GM10248 (cell line): ENCODE results near the gene SLC44A1.

Source experiments
- CTCF ChIA-PET: fragments of 300-600 bp; sonication (Branson Sonifier 250); formaldehyde crosslinking; extraction: SDS; loops from one replicate; lab custom pipeline; 2021; ENCODE audit warnings: antibody characterized with exemption; lab: Yijun Ruan, JAX
- POLR2A ChIA-PET: fragments of 350-650 bp; sonication (Branson Sonifier 250); formaldehyde crosslinking; extraction: SDS; loops from one replicate; lab custom pipeline; 2020; ENCODE audit warnings: antibody characterized with exemption; lab: Yijun Ruan, JAX
- DNase-seq: peaks from one replicate; pipeline ENCODE4 v3.0.0; 2012; ENCODE audit errors: extremely low spot score
- CTCF ChIP-seq: IDR thresholded peaks from 2 replicates; pipeline ENCODE4 v1.5.1; 2012; ENCODE audit warnings: mild to moderate bottlenecking, low read depth; ENCODE audit errors: extremely low read depth, missing control alignments, control extremely low read depth

Gene SLC44A1

GRCh38 chr9:105437704-105438103 is 193.3 kb downstream of the SLC44A1 start:
- ChIA-PET CTCF (no interaction called here), POLR2A (no interaction called here)
- TF ChIP-seq CTCF = no peak
- DNase-seq = no peak

GRCh38 chr9:105438141-105438806 is 193.8 kb downstream of the SLC44A1 start:
- TF ChIP-seq CTCF = no peak
- no peak for DNase-seq
- ChIA-PET POLR2A (no interaction called here), CTCF (no interaction called here)

- no peak for TF ChIP-seq CTCF
- CTCF ChIA-PET = no interaction called here
- POLR2A ChIA-PET = no interaction called here
- DNase-seq = no peak
Measured at GRCh38 chr9:105439428-105439827, 195.0 kb downstream of the SLC44A1 start.

- CTCF ChIA-PET = no interaction called here
- TF ChIP-seq CTCF = no peak
- DNase-seq = no peak
- POLR2A ChIA-PET = no interaction called here
Measured at GRCh38 chr9:105441616-105442160, 197.2 kb downstream of the SLC44A1 start.

- ChIA-PET CTCF (interaction anchor here (1.2 to 2.0 kb wide), 4 partner anchors 13 to 161 kb away, joined by 3 to 5 read pairs (median 4); no protein-coding TSS in a partner anchor), POLR2A (no interaction called here)
- DNase-seq = no peak
- no peak for TF ChIP-seq CTCF
Measured at GRCh38 chr9:105443121-105443520, 198.7 kb downstream of the SLC44A1 start.

GRCh38 chr9:105444130-105444529 is 199.7 kb downstream of the SLC44A1 start:
- no peak for DNase-seq
- CTCF ChIA-PET = interaction anchor here (1.7 to 2.1 kb wide), 3 partner anchors 12 to 27 kb away, joined by 3 to 7 read pairs (median 5); no protein-coding TSS in a partner anchor
- POLR2A ChIA-PET = interaction anchor here (0.6 kb wide), 1 partner anchor 594 kb away, joined by 3 read pairs; no protein-coding TSS in a partner anchor
- TF ChIP-seq CTCF = no peak
